Measurements from ENCODE around the gene GRM8.

Gene GRM8

GRCh38 chr7:127154101-127154500, 98.6 kb downstream of the GRM8 start:
- no peaks in the 10 kb centered on the region for H3K9me3 ChIP-seq (ENCODE audit: low read length)
- H3K9ac ChIP-seq (ENCODE audit: low read length), result no peak overlapping the region
- H3K4me1 ChIP-seq (ENCODE audit: insufficient read depth, low read length, severe bottlenecking), result no peaks in the 10 kb centered on the region
- H2AFZ ChIP-seq (ENCODE audit: low read length), result no peak overlapping the region
- TF ChIP-seq EZH2 (IDR thresholded peaks at IDR 0.05; ENCODE audit: borderline replicate concordance, low read length) (no peak), CTCF (IDR thresholded peaks at IDR 0.05; ENCODE audit: low read length) (no peak)
- no peak overlapping the region for H3K4me2 ChIP-seq (ENCODE audit: low read length)
- H3F3A ChIP-seq (ENCODE audit: insufficient read depth, low read length), result no peaks in the 10 kb centered on the region
- no peaks in the 10 kb centered on the region for H3K27me3 ChIP-seq (ENCODE audit: insufficient read depth, low read length)
- H3K36me3 ChIP-seq (ENCODE audit: insufficient read depth, low read length), result no peaks in the 10 kb centered on the region
- no peaks in the 10 kb centered on the region for H3K9me2 ChIP-seq (ENCODE audit: low read depth, low read length)
- H3K79me2 ChIP-seq (ENCODE audit: insufficient read depth, low read length), result no peaks in the 10 kb centered on the region
- no peak overlapping the region for H3K4me3 ChIP-seq (ENCODE audit: low read depth, low read length, poor library complexity, severe bottlenecking)
- no peak overlapping the region for H3K27ac ChIP-seq (ENCODE audit: low read depth, low read length, poor library complexity, severe bottlenecking)
- H4K20me1 ChIP-seq (ENCODE audit: insufficient read depth, low read length), result no peaks in the 10 kb centered on the region

GRCh38 chr7:127153315-127153714, 99.4 kb downstream of the GRM8 start:
- TF ChIP-seq EZH2 (IDR thresholded peaks at IDR 0.05; ENCODE audit: borderline replicate concordance, low read length) (no peak), CTCF (IDR thresholded peaks at IDR 0.05; ENCODE audit: low read length) (no peak)
- Histone ChIP-seq H3K4me1 (ENCODE audit: insufficient read depth, low read length, severe bottlenecking) (no peaks in the 10 kb centered on the region), H2AFZ (ENCODE audit: low read length) (no peak overlapping the region), H3K9me2 (ENCODE audit: low read depth, low read length) (no peaks in the 10 kb centered on the region), H3K9ac (ENCODE audit: low read length) (no peak overlapping the region), H4K20me1 (ENCODE audit: insufficient read depth, low read length) (no peaks in the 10 kb centered on the region), H3K79me2 (ENCODE audit: insufficient read depth, low read length) (no peaks in the 10 kb centered on the region), H3K36me3 (ENCODE audit: insufficient read depth, low read length) (no peaks in the 10 kb centered on the region), H3K27ac (ENCODE audit: low read depth, low read length, poor library complexity, severe bottlenecking) (no peak overlapping the region), H3F3A (ENCODE audit: insufficient read depth, low read length) (no peaks in the 10 kb centered on the region), H3K9me3 (ENCODE audit: low read length) (no peaks in the 10 kb centered on the region), H3K4me2 (ENCODE audit: low read length) (no peak overlapping the region), H3K27me3 (ENCODE audit: insufficient read depth, low read length) (no peaks in the 10 kb centered on the region), H3K4me3 (ENCODE audit: low read depth, low read length, poor library complexity, severe bottlenecking) (no peak overlapping the region)

- Histone ChIP-seq H3K9ac (ENCODE audit: low read length) (no peak overlapping the region), H3K36me3 (ENCODE audit: insufficient read depth, low read length) (no peaks in the 10 kb centered on the region), H3K4me2 (ENCODE audit: low read length) (no peak overlapping the region), H3K9me2 (ENCODE audit: low read depth, low read length) (no peaks in the 10 kb centered on the region), H3K27ac (ENCODE audit: low read depth, low read length, poor library complexity, severe bottlenecking) (no peak overlapping the region), H3K4me3 (ENCODE audit: low read depth, low read length, poor library complexity, severe bottlenecking) (no peak overlapping the region), H4K20me1 (ENCODE audit: insufficient read depth, low read length) (no peaks in the 10 kb centered on the region), H3K9me3 (ENCODE audit: low read length) (no peaks in the 10 kb centered on the region), H3K27me3 (ENCODE audit: insufficient read depth, low read length) (no peaks in the 10 kb centered on the region), H2AFZ (ENCODE audit: low read length) (no peak overlapping the region), H3K4me1 (ENCODE audit: insufficient read depth, low read length, severe bottlenecking) (no peaks in the 10 kb centered on the region), H3F3A (ENCODE audit: insufficient read depth, low read length) (no peaks in the 10 kb centered on the region), H3K79me2 (ENCODE audit: insufficient read depth, low read length) (no peaks in the 10 kb centered on the region)
- TF ChIP-seq CTCF (IDR thresholded peaks at IDR 0.05; ENCODE audit: low read length) (no peak), EZH2 (IDR thresholded peaks at IDR 0.05; ENCODE audit: borderline replicate concordance, low read length) (no peak)
Measured at GRCh38 chr7:127152423-127152822, 100.3 kb downstream of the GRM8 start.
